Panc1 (cell line): ENCODE data around the gene SLC22A5. TPM values are rescaled to one million over a fixed set of nuclear protein-coding genes. Genes with fewer than 3 reads are reported as not detected.

Experiments
- ATAC-seq: fragments of 200-7000 bp; cut with Tn5 transposase; 2 replicates; pipeline ENCODE4 v1.9.1; 2020; ENCODE audit warnings: mild to moderate bottlenecking, moderate library complexity
- BruUV-seq: library from RNA; stranded (reverse); fragments of 400-500 nt; replicated peaks from 2 replicates; lab custom pipeline; 2021; lab: Mats Ljungman, UMichigan
- CTCF ChIA-PET: fragments of 300-600 bp; sonication (Branson Sonifier 250); formaldehyde crosslinking; loops from one replicate; lab custom pipeline; 2022; ENCODE audit warnings: antibody characterized with exemption; lab: Charles Lee
- POLR2A ChIA-PET: fragments of 300-600 bp; sonication (Branson Sonifier 250); formaldehyde crosslinking; loops from one replicate; lab custom pipeline; 2022; ENCODE audit warnings: antibody characterized with exemption; lab: Charles Lee
- DNase-seq: peaks from one replicate; pipeline ENCODE4 v3.0.0-alpha.2; 2010; ENCODE audit warnings: low read depth, low spot score
- H3K27ac ChIP-seq: 2 replicates; pipeline ENCODE4 v1.5.1; 2011; ENCODE audit warnings: mild to moderate bottlenecking, low read length, inconsistent platforms
- H3K27me3 ChIP-seq: fragments of 200-500 bp; sonication (Bioruptor generic); 2 replicates; pipeline ENCODE4 v1.6.0; 2014; ENCODE audit warnings: low read length, inconsistent platforms; ENCODE audit not compliant: control insufficient read depth, insufficient read depth
- H3K36me3 ChIP-seq: fragments of 200-500 bp; sonication (Bioruptor generic); 2 replicates; pipeline ENCODE4 v1.5.1; 2014; ENCODE audit warnings: inconsistent platforms, mild to moderate bottlenecking, low read length, moderate library complexity; ENCODE audit not compliant: control insufficient read depth, insufficient read depth
- H3K4me1 ChIP-seq: 2 replicates; pipeline ENCODE4 v1.5.1; 2011; ENCODE audit warnings: inconsistent platforms, mild to moderate bottlenecking, low read length, moderate library complexity; ENCODE audit not compliant: control insufficient read depth, insufficient read depth
- H3K4me3 ChIP-seq, 2 experiments: 2 replicates each; pipeline ENCODE4 v1.5.1; 2011 to 2012; ENCODE audit warnings: low read depth in 2 of 2, low read length in 2 of 2, mild to moderate bottlenecking in 2 of 2, inconsistent platforms in 1 of 2, moderate library complexity in 1 of 2
- H3K9me3 ChIP-seq: fragments of 200-500 bp; sonication (Bioruptor generic); 2 replicates; pipeline ENCODE4 v1.5.1; 2014; ENCODE audit warnings: low read depth, mild to moderate bottlenecking, inconsistent platforms, low read length, moderate library complexity; ENCODE audit not compliant: control insufficient read depth, insufficient read depth
- CTCF ChIP-seq: fragments of 450-650 bp; IDR thresholded peaks from 2 replicates; pipeline ENCODE4 v1.5.1; 2017; ENCODE audit warnings: mild to moderate bottlenecking
- POLR2AphosphoS5 ChIP-seq: IDR thresholded peaks from 2 replicates; pipeline ENCODE4 v1.6.1; 2012; ENCODE audit warnings: mild to moderate bottlenecking, low read depth, low read length, moderate library complexity
- REST ChIP-seq, 2 experiments: IDR thresholded peaks; 2 replicates each; pipeline ENCODE4 v1.6.1; 2011 to 2012; ENCODE audit warnings: low read depth in 2 of 2, control low read depth in 1 of 2, low read length in 1 of 2, mild to moderate bottlenecking in 1 of 2, moderate library complexity in 1 of 2; ENCODE audit not compliant: insufficient read depth in 1 of 2
- SIN3A ChIP-seq: IDR thresholded peaks from 2 replicates; pipeline ENCODE4 v1.6.1; 2012; ENCODE audit warnings: low read depth, mild to moderate bottlenecking, low read length, moderate library complexity, borderline replicate concordance; ENCODE audit not compliant: insufficient read depth
- TCF7L2 ChIP-seq: IDR thresholded peaks from 2 replicates; pipeline ENCODE4 v1.6.1; 2011; ENCODE audit warnings: mild to moderate bottlenecking, low read depth, low read length, inconsistent platforms
- in situ Hi-C: cut with HindIII; loops from 2 replicates; pipeline ENCODE4 v1.10.0; 2016; ENCODE audit warnings: low sequenced_read_pairs, low pct_unique_long_range_greater_than_20kb
- intact Hi-C: fragments of 100-400 bp; cut with micrococcal nuclease; formaldehyde crosslinking; loops from one replicate; pipeline ENCODE4 v1.10.0; 2022; ENCODE audit not compliant: unreplicated experiment
- total RNA-seq: library from RNA; stranded (reverse); gene quantifications from one replicate; pipeline ENCODE4 v1.2.1, GENCODE V29; 2021; ENCODE audit not compliant: unreplicated experiment

SLC22A5 gene
- total RNA-seq, 1 experiment from 2014 or later: 9.5 TPM

GRCh38 chr5:132391870-132392269 is 22.4 kb downstream of the SLC22A5 start:
- no peaks in the 10 kb centered on the region for H3K27me3 ChIP-seq
- in situ Hi-C loops (loop anchor here (25.0 kb wide), 1 partner anchor 95 kb away; the partner anchor contains the start of gene IRF1), intact Hi-C loops (no loop called here)
- no peak for ATAC-seq
- H3K27ac ChIP-seq: no peak overlapping the region
- no peaks in the 10 kb centered on the region for H3K9me3 ChIP-seq
- no peak overlapping the region for H3K4me3 ChIP-seq
- DNase-seq: no peak
- peaks cover 34% of the 10 kb centered on the region for H3K4me1 ChIP-seq
- ChIA-PET POLR2A (no interaction called here), CTCF (no interaction called here)
- no peaks in the 10 kb centered on the region; the same call in 1 of the 2 replicates for H3K36me3 ChIP-seq
- TF ChIP-seq REST (IDR thresholded peaks at IDR 0.05; ENCODE audit: insufficient read depth in 1 of 2, low read depth in 2 of 2, low read length in 1 of 2) (no peak), SIN3A (no peak), POLR2AphosphoS5 (no peak), TCF7L2 (no peak), CTCF (no peak)
- no TSS peak for BruUV-seq

- ChIA-PET POLR2A (no interaction called here), CTCF (no interaction called here)
- H3K4me1 ChIP-seq: peaks cover 30% of the 10 kb centered on the region
- H3K27me3 ChIP-seq: no peaks in the 10 kb centered on the region
- no peak for ATAC-seq
- no peak for TF ChIP-seq CTCF
- TF ChIP-seq SIN3A: no peak
- no peak for TF ChIP-seq POLR2AphosphoS5
- TF ChIP-seq TCF7L2: no peak
- TF ChIP-seq REST (IDR thresholded peaks at IDR 0.05; ENCODE audit: insufficient read depth in 1 of 2, low read depth in 2 of 2, low read length in 1 of 2): no peak
- intact Hi-C loops (no loop called here), in situ Hi-C loops (loop anchor here (25.0 kb wide), 1 partner anchor 95 kb away; the partner anchor contains the start of gene IRF1)
- no peak for DNase-seq
- no peak overlapping the region for H3K27ac ChIP-seq
- no peak overlapping the region for H3K4me3 ChIP-seq
- no peaks in the 10 kb centered on the region; the same call in 1 of the 2 replicates for H3K36me3 ChIP-seq
- BruUV-seq: no TSS peak
- H3K9me3 ChIP-seq: no peaks in the 10 kb centered on the region
These were observed 22.9 kb downstream of the SLC22A5 start for GRCh38 chr5:132392411-132392810.
